Measurements from ENCODE around the gene UBE2G2.

The UBE2G2 gene

GRCh38 chr21:44810779-44811178, 9.2 kb upstream of the UBE2G2 start:
- CTCF ChIA-PET: no interaction called here
- no peak for DNase-seq (ENCODE audit: low read depth, low spot score)
- no peak for TF ChIP-seq CTCF (IDR thresholded peaks at IDR 0.05; ENCODE audit: insufficient read depth, low read length, missing control alignments)
- POLR2A ChIA-PET: no interaction called here
- no peak overlapping the region for H3K4me3 ChIP-seq (ENCODE audit: low read depth, low read length)

- POLR2A ChIA-PET: interaction anchor here (1.2 kb wide), 1 partner anchor 12 kb away, joined by 3 read pairs; the partner anchor contains the start of gene SUMO3
Observed at GRCh38 chr21:44805859-44806258, 4.2 kb upstream of the UBE2G2 start.

GRCh38 chr21:44805226-44805625, 3.6 kb upstream of the UBE2G2 start:
- POLR2A ChIA-PET: interaction anchor here (1.2 kb wide), 1 partner anchor 12 kb away, joined by 3 read pairs; the partner anchor contains the start of gene SUMO3

More at GRCh38 chr21:44805859-44806258, 4.2 kb upstream of the UBE2G2 start:
- CTCF ChIA-PET: interaction anchor here (1.2 to 4.3 kb wide), 3 partner anchors 10 to 66 kb away, joined by 4 to 26 read pairs (median 7); no protein-coding TSS in a partner anchor
- DNase-seq (ENCODE audit: low read depth, low spot score): no peak
- H3K4me3 ChIP-seq (ENCODE audit: low read depth, low read length): no peak overlapping the region
- no peak for TF ChIP-seq CTCF (IDR thresholded peaks at IDR 0.05; ENCODE audit: insufficient read depth, low read length, missing control alignments)

GRCh38 chr21:44804762-44805161, 3.1 kb upstream of the UBE2G2 start:
- no peak overlapping the region for H3K4me3 ChIP-seq (ENCODE audit: low read depth, low read length)
- ChIA-PET CTCF (interaction anchor here (1.2 to 4.3 kb wide), 4 partner anchors 11 to 336 kb away, joined by 3 to 26 read pairs (median 6); no protein-coding TSS in a partner anchor), POLR2A (no interaction called here)
- TF ChIP-seq CTCF (IDR thresholded peaks at IDR 0.05; ENCODE audit: insufficient read depth, low read length, missing control alignments): no peak
- DNase-seq (ENCODE audit: low read depth, low spot score): no peak

More at GRCh38 chr21:44805226-44805625, 3.6 kb upstream of the UBE2G2 start:
- H3K4me3 ChIP-seq (ENCODE audit: low read depth, low read length): no peak overlapping the region
- no peak for TF ChIP-seq CTCF (IDR thresholded peaks at IDR 0.05; ENCODE audit: insufficient read depth, low read length, missing control alignments)
- no peak for DNase-seq (ENCODE audit: low read depth, low spot score)
- CTCF ChIA-PET: interaction anchor here (1.2 to 4.3 kb wide), 5 partner anchors 9 to 336 kb away, joined by 3 to 26 read pairs (median 6); no protein-coding TSS in a partner anchor

- POLR2A ChIA-PET: interaction anchor here (0.6 kb wide), 1 partner anchor 27 kb away, joined by 3 read pairs; no protein-coding TSS in a partner anchor
Observed at GRCh38 chr21:44803651-44804050, 2.0 kb upstream of the UBE2G2 start.

More at GRCh38 chr21:44803651-44804050, 2.0 kb upstream of the UBE2G2 start:
- no peak for DNase-seq (ENCODE audit: low read depth, low spot score)
- H3K4me3 ChIP-seq (ENCODE audit: low read depth, low read length): no peak overlapping the region; the same call in 1 of the 2 replicates
- CTCF ChIA-PET: interaction anchor here (0.7 to 4.3 kb wide), 6 partner anchors 10 to 335 kb away, joined by 3 to 26 read pairs (median 6); no protein-coding TSS in a partner anchor
- TF ChIP-seq CTCF (IDR thresholded peaks at IDR 0.05; ENCODE audit: insufficient read depth, low read length, missing control alignments): no peak

Data from AG04449 (cell line).